CD14-positive monocyte (primary cell): ENCODE data around the gene ASB4. TPM values are rescaled to one million over a fixed set of nuclear protein-coding genes. Genes with fewer than 3 reads are reported as not detected.

ENCODE experiments used
- DNase-seq, 3 donors: peaks; one replicate each; pipeline ENCODE4 v3.0.0-alpha.2; 2011 to 2022
- H2AFZ ChIP-seq: 2 replicates; pipeline ENCODE4 v1.6.0; 2012; ENCODE audit warnings: mild to moderate bottlenecking, low read depth, low read length, inconsistent platforms; ENCODE audit not compliant: insufficient read depth, poor library complexity, severe bottlenecking
- H3K27ac ChIP-seq, 2 donors: 1 replicate in 1 of 2; 2 replicates in 1 of 2; pipeline ENCODE4 v1.5.1; 2012 to 2013; ENCODE audit warnings: low read length in 2 of 2, control low read depth in 1 of 2, inconsistent platforms in 1 of 2, low read depth in 1 of 2, mild to moderate bottlenecking in 1 of 2
- H3K27me3 ChIP-seq, 2 donors: one replicate each; pipeline versions ENCODE4 v1.6.0 to v1.6.1; 2011 to 2013; ENCODE audit warnings: low read length in 2 of 2; ENCODE audit not compliant: control insufficient read depth in 2 of 2, insufficient read depth in 2 of 2
- H3K36me3 ChIP-seq, 2 donors: replicated peaks in 1 of 2; 1 replicate in 1 of 2; 2 replicates in 1 of 2; pipeline versions ENCODE4 v1.5.1 to v1.6.1; 2012 to 2013; ENCODE audit warnings: low read length in 2 of 2, control low read depth in 1 of 2, inconsistent platforms in 1 of 2, mild to moderate bottlenecking in 1 of 2; ENCODE audit not compliant: insufficient read depth in 2 of 2, control insufficient read depth in 1 of 2
- H3K4me1 ChIP-seq, 2 donors: 1 replicate in 1 of 2; 2 replicates in 1 of 2; pipeline versions ENCODE4 v1.5.1 to v1.6.1; 2012 to 2013; ENCODE audit warnings: low read length in 2 of 2, control low read depth in 1 of 2, inconsistent platforms in 1 of 2, mild to moderate bottlenecking in 1 of 2, moderate library complexity in 1 of 2; ENCODE audit not compliant: insufficient read depth in 2 of 2, control insufficient read depth in 1 of 2
- H3K4me2 ChIP-seq: replicated peaks from 2 replicates; pipeline ENCODE3; 2012; ENCODE audit warnings: low read length, moderate library complexity, mild to moderate bottlenecking; ENCODE audit not compliant: poor library complexity, severe bottlenecking; ENCODE audit errors: extremely low read depth
- H3K4me3 ChIP-seq, 3 experiments: fragments of 200-600 bp in 1 of 3; sonication (generic) in 1 of 3; replicated peaks in 1 of 3; 1 replicate in 2 of 3; 2 replicates in 1 of 3; pipeline ENCODE4 v1.5.1; 2011 to 2013; ENCODE audit warnings: low read length in 3 of 3, mild to moderate bottlenecking in 3 of 3, control low read depth in 2 of 3, low read depth in 2 of 3, inconsistent platforms in 1 of 3, moderate library complexity in 1 of 3
- H3K79me2 ChIP-seq: 2 replicates; pipeline ENCODE4 v1.6.0; 2012; ENCODE audit warnings: mild to moderate bottlenecking, control low read depth, inconsistent platforms, low read length, moderate library complexity; ENCODE audit not compliant: insufficient read depth
- H3K9ac ChIP-seq: 2 replicates; pipeline ENCODE4 v1.6.0; 2017; ENCODE audit warnings: low read length, mild to moderate bottlenecking; ENCODE audit not compliant: insufficient read depth, poor library complexity, severe bottlenecking
- H3K9me3 ChIP-seq, 2 donors: replicated peaks in 1 of 2; 1 replicate in 1 of 2; 2 replicates in 1 of 2; pipeline versions ENCODE4 v1.5.1 to v1.6.1; 2012 to 2013; ENCODE audit warnings: low read length in 2 of 2, control low read depth in 1 of 2; ENCODE audit not compliant: control insufficient read depth in 1 of 2, insufficient read depth in 1 of 2
- H4K20me1 ChIP-seq: 2 replicates; pipeline ENCODE4 v1.6.0; 2012; ENCODE audit warnings: mild to moderate bottlenecking, low read length, control low read depth, moderate library complexity; ENCODE audit not compliant: insufficient read depth
- H3K27ac Mint-ChIP-seq, 7 donors: one replicate each; pipeline ENCODE4 v1.8.0; 2020; ENCODE audit warnings: mild to moderate bottlenecking in 7 of 7, mixed read lengths in 7 of 7, moderate library complexity in 6 of 7, inconsistent platforms in 2 of 7
- H3K27me3 Mint-ChIP-seq, 3 donors: one replicate each; pipeline ENCODE4 v1.8.0; 2021 to 2022; ENCODE audit warnings: low read depth in 3 of 3, mild to moderate bottlenecking in 3 of 3, mixed read lengths in 3 of 3, moderate library complexity in 3 of 3, inconsistent platforms in 1 of 3
- H3K36me3 Mint-ChIP-seq, 2 donors: one replicate each; pipeline ENCODE4 v1.8.0; 2020; ENCODE audit warnings: mixed read lengths in 2 of 2, inconsistent platforms in 1 of 2, mild to moderate bottlenecking in 1 of 2
- H3K4me1 Mint-ChIP-seq: one replicate; pipeline ENCODE4 v1.8.0; 2020; ENCODE audit warnings: mild to moderate bottlenecking, mixed read lengths
- H3K4me3 Mint-ChIP-seq, 2 donors: one replicate each; pipeline ENCODE4 v1.8.0; 2020; ENCODE audit warnings: mild to moderate bottlenecking in 2 of 2, mixed read lengths in 2 of 2, moderate library complexity in 1 of 2
- H3K9me3 Mint-ChIP-seq, 7 donors: one replicate each; pipeline ENCODE4 v1.8.0; 2020 to 2022; ENCODE audit warnings: mixed read lengths in 7 of 7, mild to moderate bottlenecking in 6 of 7, moderate library complexity in 6 of 7, inconsistent platforms in 2 of 7
- WGBS: methylation state at CpG from one replicate; pipeline ENCODE4 v1.1.5; 2013; ENCODE audit warnings: missing lambda C conversion rate; ENCODE audit not compliant: insufficient coverage; 5-methylcytosine and 5-hydroxymethylcytosine counted together
- intact Hi-C, 2 donors: fragments of 100-400 bp; cut with micrococcal nuclease; formaldehyde crosslinking; loops; one replicate each; pipeline versions ENCODE4 v1.15.0 to v1.15.1; 2023
- polyA plus RNA-seq, 3 donors: library from polyadenylated mRNA; depleted of rRNA in 1 of 3; unstranded in 2 of 3; stranded (reverse) in 1 of 3; fragments of 300-500 nt in 2 of 3; fragments of >200 nt in 1 of 3; fragmentation: Illumina TruSeq in 2 of 3; gene quantifications; 1 replicate in 2 of 3; 2 replicates in 1 of 3; pipeline ENCODE4 v1.2.3, GENCODE V29; 2012 to 2021
- TF ChIP-seq, protein P1 (sequence below): fragments of 200-600 bp; IDR thresholded peaks from one replicate; pipeline ENCODE4 v1.8.0; 2022; ENCODE audit warnings: antibody characterized with exemption, mild to moderate bottlenecking

Gene ASB4
- polyA plus RNA-seq, 3 donors, result not detected

DNA sequence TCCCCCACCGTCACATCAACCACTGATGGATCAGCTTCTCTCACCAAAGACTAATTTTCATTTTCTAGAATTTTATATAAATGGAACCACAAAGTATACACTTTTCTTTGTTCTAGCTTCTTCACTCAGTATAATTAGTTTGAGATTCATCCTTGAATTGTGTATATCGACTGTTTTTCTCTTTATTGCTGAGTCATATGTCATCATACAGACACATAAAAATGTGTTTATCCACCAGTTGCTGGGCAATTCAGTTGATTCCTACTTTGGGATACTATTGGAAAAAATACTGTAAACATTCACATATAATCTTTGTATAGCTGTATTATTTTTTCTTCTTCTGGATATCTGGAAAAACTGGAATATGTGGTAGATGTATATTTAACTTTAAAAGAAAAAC lies 84.0 kb downstream of the ASB4 start:
- Mint-ChIP-seq H3K4me1 (no peaks in the 10 kb centered on the region), H3K36me3 (no peaks in the 10 kb centered on the region), H3K27me3 (peaks cover 0 to 1% (median 0%) of the 10 kb centered on the region in 3 donors), H3K9me3 (peaks cover 0 to 8% (median 5%) of the 10 kb centered on the region in 7 donors), H3K27ac (no peak overlapping the region), H3K4me3 (no peak overlapping the region)
- no CpG with 5 or more reads among the region's 2 CpGs for WGBS
- Histone ChIP-seq H4K20me1 (no peaks in the 10 kb centered on the region), H3K36me3 (no peaks in the 10 kb centered on the region), H3K79me2 (no peaks in the 10 kb centered on the region), H3K4me2 (no peak overlapping the region), H3K9me3 (peaks cover 0 to 2% of the 10 kb centered on the region in 2 donors), H3K9ac (no peak overlapping the region), H3K27ac (no peak overlapping the region), H2AFZ (no peak overlapping the region), H3K4me3 (no peak overlapping the region), H3K27me3 (no peaks in the 10 kb centered on the region), H3K4me1 (no peaks in the 10 kb centered on the region)
- DNase-seq, result no peak
- intact Hi-C loops, result no loop called here
- TF ChIP-seq, protein P1, sequence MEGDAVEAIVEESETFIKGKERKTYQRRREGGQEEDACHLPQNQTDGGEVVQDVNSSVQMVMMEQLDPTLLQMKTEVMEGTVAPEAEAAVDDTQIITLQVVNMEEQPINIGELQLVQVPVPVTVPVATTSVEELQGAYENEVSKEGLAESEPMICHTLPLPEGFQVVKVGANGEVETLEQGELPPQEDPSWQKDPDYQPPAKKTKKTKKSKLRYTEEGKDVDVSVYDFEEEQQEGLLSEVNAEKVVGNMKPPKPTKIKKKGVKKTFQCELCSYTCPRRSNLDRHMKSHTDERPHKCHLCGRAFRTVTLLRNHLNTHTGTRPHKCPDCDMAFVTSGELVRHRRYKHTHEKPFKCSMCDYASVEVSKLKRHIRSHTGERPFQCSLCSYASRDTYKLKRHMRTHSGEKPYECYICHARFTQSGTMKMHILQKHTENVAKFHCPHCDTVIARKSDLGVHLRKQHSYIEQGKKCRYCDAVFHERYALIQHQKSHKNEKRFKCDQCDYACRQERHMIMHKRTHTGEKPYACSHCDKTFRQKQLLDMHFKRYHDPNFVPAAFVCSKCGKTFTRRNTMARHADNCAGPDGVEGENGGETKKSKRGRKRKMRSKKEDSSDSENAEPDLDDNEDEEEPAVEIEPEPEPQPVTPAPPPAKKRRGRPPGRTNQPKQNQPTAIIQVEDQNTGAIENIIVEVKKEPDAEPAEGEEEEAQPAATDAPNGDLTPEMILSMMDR, result no peak

- Histone ChIP-seq H3K4me1 (no peaks in the 10 kb centered on the region), H3K79me2 (no peaks in the 10 kb centered on the region), H3K9me3 (peaks cover 0 to 2% of the 10 kb centered on the region in 2 donors), H3K27ac (no peak overlapping the region), H3K36me3 (peaks cover 0 to 3% of the 10 kb centered on the region in 2 donors), H3K4me2 (no peak overlapping the region), H4K20me1 (no peaks in the 10 kb centered on the region), H3K4me3 (no peak overlapping the region), H3K9ac (no peak overlapping the region), H2AFZ (no peak overlapping the region), H3K27me3 (no peaks in the 10 kb centered on the region)
- TF ChIP-seq, protein P1, result no peak
- DNase-seq, result no peak
- Mint-ChIP-seq H3K36me3 (peaks cover 3% of the 10 kb centered on the region in 2 donors), H3K27ac (no peak overlapping the region), H3K4me3 (no peak overlapping the region), H3K9me3 (peaks cover 0 to 9% (median 3%) of the 10 kb centered on the region in 7 donors), H3K4me1 (peaks cover 4% of the 10 kb centered on the region), H3K27me3 (no peaks in the 10 kb centered on the region)
- WGBS, result 88% methylated on average over 3 of the region's 5 CpGs
- intact Hi-C loops, result no loop called here
Measured at GRCh38 chr7:95577137-95577536, 91.4 kb downstream of the ASB4 start.
